H9 (cell line): ENCODE results near the gene TP53INP2. TPM values are rescaled to one million over a fixed set of nuclear protein-coding genes. Genes with fewer than 3 reads are reported as not detected.

Experiments used
- DNase-seq: peaks from one replicate; pipeline ENCODE4 v3.0.0-alpha.2; 2017
- H2AFZ ChIP-seq: one replicate; pipeline ENCODE4 v1.6.1; 2013; ENCODE audit warnings: mild to moderate bottlenecking, low read length, control low read depth, moderate library complexity
- H2AK5ac ChIP-seq: 2 replicates; pipeline ENCODE4 v1.6.1; 2013; ENCODE audit warnings: low read length, control low read depth, mixed read lengths; ENCODE audit not compliant: insufficient read length
- H2BK120ac ChIP-seq: one replicate; pipeline ENCODE4 v1.6.1; 2013; ENCODE audit warnings: low read depth, mild to moderate bottlenecking, low read length, control low read depth, inconsistent platforms; ENCODE audit not compliant: poor library complexity, severe bottlenecking
- H2BK12ac ChIP-seq: 2 replicates; pipeline ENCODE4 v1.6.1; 2013; ENCODE audit warnings: low read length, control low read depth, mixed read lengths, low read depth; ENCODE audit not compliant: insufficient read length
- H2BK15ac ChIP-seq: 2 replicates; pipeline ENCODE4 v1.6.1; 2013; ENCODE audit warnings: low read depth, low read length, control low read depth
- H2BK20ac ChIP-seq: one replicate; pipeline ENCODE4 v1.6.1; 2013; ENCODE audit warnings: low read depth, mild to moderate bottlenecking, low read length, control low read depth, inconsistent platforms; ENCODE audit not compliant: poor library complexity, severe bottlenecking
- H2BK5ac ChIP-seq: 2 replicates; pipeline ENCODE4 v1.6.1; 2013; ENCODE audit warnings: low read length, control low read depth, mixed read lengths; ENCODE audit not compliant: insufficient read length
- H3K14ac ChIP-seq: 2 replicates; pipeline ENCODE4 v1.6.1; 2013; ENCODE audit warnings: low read length, control low read depth; ENCODE audit not compliant: insufficient read depth
- H3K18ac ChIP-seq: 2 replicates; pipeline ENCODE4 v1.6.1; 2013; ENCODE audit warnings: low read depth, mild to moderate bottlenecking, mixed read lengths, low read length, control low read depth; ENCODE audit not compliant: insufficient read length
- H3K23ac ChIP-seq: 2 replicates; pipeline ENCODE4 v1.6.1; 2013; ENCODE audit warnings: low read length, control low read depth, mixed read lengths, low read depth; ENCODE audit not compliant: insufficient read length
- H3K23me2 ChIP-seq: 2 replicates; pipeline ENCODE4 v1.6.1; 2013; ENCODE audit warnings: low read depth, mild to moderate bottlenecking, mixed read lengths, low read length, control low read depth; ENCODE audit not compliant: insufficient read length, poor library complexity, severe bottlenecking
- H3K27ac ChIP-seq: 2 replicates; pipeline ENCODE4 v1.5.1; 2013; ENCODE audit warnings: low read length, control low read depth, mixed read lengths, low read depth; ENCODE audit not compliant: insufficient read length
- H3K27me3 ChIP-seq: 2 replicates; pipeline ENCODE4 v1.6.1; 2013; ENCODE audit warnings: low read length, control low read depth, inconsistent platforms; ENCODE audit not compliant: insufficient read depth
- H3K4ac ChIP-seq: 2 replicates; pipeline ENCODE4 v1.6.1; 2013; ENCODE audit warnings: low read depth, mild to moderate bottlenecking, control low read depth, inconsistent platforms, low read length, moderate library complexity
- H3K4me1 ChIP-seq: 2 replicates; pipeline ENCODE4 v1.6.1; 2013; ENCODE audit warnings: low read length, control low read depth, inconsistent platforms; ENCODE audit not compliant: insufficient read depth
- H3K4me2 ChIP-seq: 2 replicates; pipeline ENCODE4 v1.6.1; 2013; ENCODE audit warnings: low read length, control low read depth, mixed read lengths; ENCODE audit not compliant: insufficient read length, insufficient read depth
- H3K56ac ChIP-seq: 2 replicates; pipeline ENCODE4 v1.6.1; 2013; ENCODE audit warnings: low read depth, mild to moderate bottlenecking, mixed read lengths, low read length, control low read depth; ENCODE audit not compliant: insufficient read length
- H3K79me1 ChIP-seq: 2 replicates; pipeline ENCODE4 v1.6.1; 2013; ENCODE audit warnings: low read depth, mild to moderate bottlenecking, moderate library complexity, low read length, control low read depth, inconsistent platforms; ENCODE audit not compliant: insufficient read depth, poor library complexity, severe bottlenecking
- H3K79me2 ChIP-seq: 2 replicates; pipeline ENCODE4 v1.6.1; 2013; ENCODE audit warnings: low read length, control low read depth, inconsistent platforms; ENCODE audit not compliant: insufficient read depth
- H3K9ac ChIP-seq: 2 replicates; pipeline ENCODE4 v1.6.1; 2013; ENCODE audit warnings: low read length, control low read depth, mixed read lengths; ENCODE audit not compliant: insufficient read length; ENCODE audit errors: extremely low read depth
- H3K9me3 ChIP-seq: one replicate; pipeline ENCODE4 v1.6.1; 2013; ENCODE audit warnings: low read depth, low read length, inconsistent platforms; ENCODE audit not compliant: control insufficient read depth
- H3T11ph ChIP-seq: one replicate; pipeline ENCODE4 v1.6.1; 2013; ENCODE audit warnings: mild to moderate bottlenecking, low read length, control low read depth, inconsistent platforms
- H4K20me1 ChIP-seq: one replicate; pipeline ENCODE4 v1.6.1; 2013; ENCODE audit not compliant: control insufficient read depth, insufficient read length, insufficient read depth
- H4K5ac ChIP-seq: 2 replicates; pipeline ENCODE4 v1.6.1; 2013; ENCODE audit warnings: low read depth, mild to moderate bottlenecking, mixed read lengths, low read length, control low read depth; ENCODE audit not compliant: insufficient read length
- H4K8ac ChIP-seq: replicated peaks from 2 replicates; pipeline ENCODE4 v1.6.1; 2013; ENCODE audit warnings: low read length, control low read depth, mixed read lengths, low read depth; ENCODE audit not compliant: insufficient read length
- H4K91ac ChIP-seq: 2 replicates; pipeline ENCODE4 v1.6.1; 2013; ENCODE audit warnings: low read depth, mild to moderate bottlenecking, moderate library complexity, mixed read lengths, low read length, control low read depth; ENCODE audit not compliant: insufficient read length
- H3K27ac Mint-ChIP-seq, 3 experiments: 2 replicates in 2 of 3; 3 replicates in 1 of 3; pipeline ENCODE4 v1.8.0; 2020 to 2021; ENCODE audit warnings: mixed read lengths in 3 of 3, mild to moderate bottlenecking in 1 of 3, moderate library complexity in 1 of 3
- H3K27me3 Mint-ChIP-seq: 2 replicates; pipeline ENCODE4 v1.8.0; 2021; ENCODE audit warnings: low read depth, mild to moderate bottlenecking, moderate library complexity, mixed read lengths
- H3K36me3 Mint-ChIP-seq, 3 experiments: 2 replicates in 2 of 3; 3 replicates in 1 of 3; pipeline ENCODE4 v1.8.0; 2020 to 2021; ENCODE audit warnings: low read depth in 3 of 3, mixed read lengths in 3 of 3; ENCODE audit not compliant: insufficient read depth in 1 of 3
- H3K4me1 Mint-ChIP-seq, 2 experiments: 2 replicates each; pipeline ENCODE4 v1.8.0; 2020; ENCODE audit warnings: mixed read lengths in 2 of 2
- H3K4me3 Mint-ChIP-seq, 2 experiments: 2 replicates in 1 of 2; 3 replicates in 1 of 2; pipeline ENCODE4 v1.8.0; 2020 to 2021; ENCODE audit warnings: mild to moderate bottlenecking in 2 of 2, mixed read lengths in 2 of 2, moderate library complexity in 1 of 2
- H3K9me3 Mint-ChIP-seq, 2 experiments: 2 replicates in 1 of 2; 3 replicates in 1 of 2; pipeline ENCODE4 v1.8.0; 2020; ENCODE audit warnings: mild to moderate bottlenecking in 2 of 2, mixed read lengths in 2 of 2, moderate library complexity in 1 of 2
- WGBS: extraction: QIAGEN DNeasy Blood & Tissue Kit; methylation state at CpG from one replicate; pipeline ENCODE4 v1.1.7; 2013; ENCODE audit warnings: missing lambda C conversion rate, low lambda C conversion rate, mixed read lengths; ENCODE audit not compliant: insufficient read length; ENCODE audit errors: extremely low coverage; 5-methylcytosine and 5-hydroxymethylcytosine counted together
- total RNA-seq: library from RNA; stranded (reverse); gene quantifications from 2 replicates; pipeline ENCODE4 v1.2.1, GENCODE V29; 2021
- TF ChIP-seq, protein P1 (sequence below): fragments of 200-600 bp; sonication (generic); conservative IDR thresholded peaks from 3 replicates; pipeline ENCODE4 v1.8.0; 2021; ENCODE audit warnings: antibody characterized with exemption, mild to moderate bottlenecking

TP53INP2 gene
- total RNA-seq, 1 experiment from 2014 or later = 8.0 TPM

DNA sequence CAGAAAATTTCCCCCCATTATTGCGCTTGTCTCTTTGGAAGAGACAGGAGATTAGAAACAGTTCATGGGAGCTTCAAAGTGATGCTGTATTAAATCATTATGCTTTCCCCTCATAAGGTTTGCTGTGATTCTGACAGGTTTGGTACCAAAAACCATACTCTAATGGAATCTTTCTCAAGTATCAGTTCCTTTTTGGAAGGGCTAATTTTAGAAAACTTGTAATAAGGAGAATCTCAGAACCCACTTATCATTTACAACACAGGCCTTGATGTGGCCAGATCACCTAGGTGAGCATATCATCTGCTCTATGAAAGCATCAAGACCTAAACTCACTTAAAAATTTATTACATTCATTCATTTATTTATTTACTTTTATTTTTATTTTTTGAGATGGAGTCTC lies 51.2 kb downstream of the TP53INP2 start:
- no peak overlapping the region for H4K5ac ChIP-seq
- no peak overlapping the region for H2AFZ ChIP-seq
- H3K79me2 ChIP-seq = no peaks in the 10 kb centered on the region
- no peak overlapping the region for H3K18ac ChIP-seq
- H3K27ac ChIP-seq = no peak overlapping the region
- no peak overlapping the region for H3K23ac ChIP-seq
- TF ChIP-seq, protein P1, sequence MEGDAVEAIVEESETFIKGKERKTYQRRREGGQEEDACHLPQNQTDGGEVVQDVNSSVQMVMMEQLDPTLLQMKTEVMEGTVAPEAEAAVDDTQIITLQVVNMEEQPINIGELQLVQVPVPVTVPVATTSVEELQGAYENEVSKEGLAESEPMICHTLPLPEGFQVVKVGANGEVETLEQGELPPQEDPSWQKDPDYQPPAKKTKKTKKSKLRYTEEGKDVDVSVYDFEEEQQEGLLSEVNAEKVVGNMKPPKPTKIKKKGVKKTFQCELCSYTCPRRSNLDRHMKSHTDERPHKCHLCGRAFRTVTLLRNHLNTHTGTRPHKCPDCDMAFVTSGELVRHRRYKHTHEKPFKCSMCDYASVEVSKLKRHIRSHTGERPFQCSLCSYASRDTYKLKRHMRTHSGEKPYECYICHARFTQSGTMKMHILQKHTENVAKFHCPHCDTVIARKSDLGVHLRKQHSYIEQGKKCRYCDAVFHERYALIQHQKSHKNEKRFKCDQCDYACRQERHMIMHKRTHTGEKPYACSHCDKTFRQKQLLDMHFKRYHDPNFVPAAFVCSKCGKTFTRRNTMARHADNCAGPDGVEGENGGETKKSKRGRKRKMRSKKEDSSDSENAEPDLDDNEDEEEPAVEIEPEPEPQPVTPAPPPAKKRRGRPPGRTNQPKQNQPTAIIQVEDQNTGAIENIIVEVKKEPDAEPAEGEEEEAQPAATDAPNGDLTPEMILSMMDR = no peak
- no peak overlapping the region for H2BK15ac ChIP-seq
- no CpG with 5 or more reads among the region's 1 CpG for WGBS
- H3K27ac Mint-ChIP-seq = no peak overlapping the region; a peak in 1 of 7 replicates
- no peak overlapping the region for H3K14ac ChIP-seq
- H3K9me3 ChIP-seq = no peaks in the 10 kb centered on the region
- no peaks in the 10 kb centered on the region for H3K23me2 ChIP-seq
- DNase-seq = no peak
- no peak overlapping the region for H2BK12ac ChIP-seq
- no peaks in the 10 kb centered on the region for H3K27me3 Mint-ChIP-seq
- no peaks in the 10 kb centered on the region for H3K79me1 ChIP-seq
- no peak overlapping the region for H2BK20ac ChIP-seq
- no peaks in the 10 kb centered on the region for H4K20me1 ChIP-seq
- no peak overlapping the region for H3K4me2 ChIP-seq
- peaks cover 0 to 15% of the 10 kb centered on the region in 2 experiments; a peak in 3 of 4 replicates for H3K4me1 Mint-ChIP-seq
- H3K36me3 Mint-ChIP-seq = peaks cover 2 to 55% (median 30%) of the 10 kb centered on the region in 3 experiments; a peak in 5 of 7 replicates
- no peak overlapping the region for H2BK120ac ChIP-seq
- H3K9ac ChIP-seq = no peak overlapping the region
- no peak overlapping the region for H3K4ac ChIP-seq
- H4K8ac ChIP-seq = no peak overlapping the region
- H3K56ac ChIP-seq = no peak overlapping the region
- no peak overlapping the region for H3T11ph ChIP-seq
- no peak overlapping the region for H3K4me3 Mint-ChIP-seq
- H3K4me1 ChIP-seq = no peaks in the 10 kb centered on the region
- H3K27me3 ChIP-seq = no peaks in the 10 kb centered on the region
- H2AK5ac ChIP-seq = no peak overlapping the region
- no peak overlapping the region for H2BK5ac ChIP-seq
- no peak overlapping the region for H4K91ac ChIP-seq
- H3K9me3 Mint-ChIP-seq = no peaks in the 10 kb centered on the region
